ENCODE data around the gene AHNAK. TPM values are rescaled to one million over a fixed set of nuclear protein-coding genes. Genes with fewer than 3 reads are reported as not detected.

The AHNAK gene
- polyA plus RNA-seq, 2 of the 4 experiments (the other 2 are of a cell fraction), result 43.3 to 82.0 TPM

DNA sequence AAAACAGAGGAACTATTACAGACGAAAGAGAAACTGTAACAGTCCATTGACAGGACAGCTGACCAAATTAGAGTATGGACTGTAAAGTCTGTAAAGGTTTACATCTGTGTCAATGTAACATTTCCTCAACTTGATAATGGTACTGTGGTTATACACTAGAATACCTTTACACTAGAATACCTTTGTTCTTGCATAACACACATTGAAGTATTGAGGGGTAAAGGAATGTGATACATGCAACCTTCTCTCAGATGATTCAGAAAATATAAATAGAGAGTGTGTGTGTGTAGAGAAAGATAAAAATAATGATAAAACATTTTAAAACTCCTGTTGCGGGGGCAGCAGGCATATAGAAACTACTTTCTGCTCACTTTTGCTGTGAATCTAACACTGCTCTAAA lies 32.6 kb upstream of the AHNAK start:
- Histone ChIP-seq H3K4me1 (peaks cover 10% of the 10 kb centered on the region), H3K4me2 (no peak overlapping the region), H3K9me3 (no peaks in the 10 kb centered on the region), H3K27ac (no peak overlapping the region), H3K4me3 (no peak overlapping the region)
- CTCF ChIA-PET, result interaction anchor here (1.3 to 3.0 kb wide), 3 partner anchors 9 to 19 kb away, joined by 4 to 8 read pairs (median 6); no protein-coding TSS in a partner anchor
- TF ChIP-seq PHF8 (IDR thresholded peaks at IDR 0.05; ENCODE audit: borderline replicate concordance, low read depth), result no peak
- no peak for TF ChIP-seq GATA3 (IDR thresholded peaks at IDR 0.05; ENCODE audit: borderline replicate concordance)
- no peak for TF ChIP-seq FOSB (CRISPR knock-in tag; IDR thresholded peaks at IDR 0.05)
- TF ChIP-seq, protein P1, sequence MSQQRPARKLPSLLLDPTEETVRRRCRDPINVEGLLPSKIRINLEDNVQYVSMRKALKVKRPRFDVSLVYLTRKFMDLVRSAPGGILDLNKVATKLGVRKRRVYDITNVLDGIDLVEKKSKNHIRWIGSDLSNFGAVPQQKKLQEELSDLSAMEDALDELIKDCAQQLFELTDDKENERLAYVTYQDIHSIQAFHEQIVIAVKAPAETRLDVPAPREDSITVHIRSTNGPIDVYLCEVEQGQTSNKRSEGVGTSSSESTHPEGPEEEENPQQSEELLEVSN (IDR thresholded peaks at IDR 0.05; ENCODE audit: borderline replicate concordance, low read depth), result no peak
- TF ChIP-seq CHD2 (IDR thresholded peaks at IDR 0.05; ENCODE audit: low read length, partially characterized antibody), result no peak
- no peak for TF ChIP-seq EHMT2 (IDR thresholded peaks at IDR 0.05; ENCODE audit: low read depth)
- no peak for TF ChIP-seq ZSCAN20 (CRISPR knock-in tag; IDR thresholded peaks at IDR 0.05)
- TF ChIP-seq FOXS1 (CRISPR knock-in tag; IDR thresholded peaks at IDR 0.05), result no peak
- TF ChIP-seq MAFK (IDR thresholded peaks at IDR 0.05; ENCODE audit: partially characterized antibody), result no peak
- TF ChIP-seq, protein P2, sequence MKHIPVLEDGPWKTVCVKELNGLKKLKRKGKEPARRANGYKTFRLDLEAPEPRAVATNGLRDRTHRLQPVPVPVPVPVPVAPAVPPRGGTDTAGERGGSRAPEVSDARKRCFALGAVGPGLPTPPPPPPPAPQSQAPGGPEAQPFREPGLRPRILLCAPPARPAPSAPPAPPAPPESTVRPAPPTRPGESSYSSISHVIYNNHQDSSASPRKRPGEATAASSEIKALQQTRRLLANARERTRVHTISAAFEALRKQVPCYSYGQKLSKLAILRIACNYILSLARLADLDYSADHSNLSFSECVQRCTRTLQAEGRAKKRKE (CRISPR knock-in tag; IDR thresholded peaks at IDR 0.05; ENCODE audit: low read depth), result no peak
- TF ChIP-seq HDAC2 (IDR thresholded peaks at IDR 0.05), result no peak
- TF ChIP-seq RNF2 (IDR thresholded peaks at IDR 0.05; ENCODE audit: borderline replicate concordance, low read depth), result no peak
- TF ChIP-seq BHLHE40 (IDR thresholded peaks at IDR 0.05; ENCODE audit: low read depth, low read length), result no peak
- no peak for TF ChIP-seq CBX2 (IDR thresholded peaks at IDR 0.05; ENCODE audit: borderline replicate concordance, low read depth)
- no peak for TF ChIP-seq ZC3H11A (IDR thresholded peaks at IDR 0.05)
- no peak for TF ChIP-seq RFX5 (IDR thresholded peaks at IDR 0.05)
- DNase-seq (ENCODE audit: low read depth in 1 of 2, low spot score in 1 of 2) (no peak), ATAC-seq (no peak), FAIRE-seq (no peak)
- 89% methylated on average over 2 of the region's 2 CpGs for WGBS (ENCODE audit: missing lambda C conversion rate)
- POLR2A ChIA-PET, result interaction anchor here (1.3 kb wide), 1 partner anchor 12 kb away, joined by 7 read pairs; the partner anchor contains the start of gene TUT1

DNA sequence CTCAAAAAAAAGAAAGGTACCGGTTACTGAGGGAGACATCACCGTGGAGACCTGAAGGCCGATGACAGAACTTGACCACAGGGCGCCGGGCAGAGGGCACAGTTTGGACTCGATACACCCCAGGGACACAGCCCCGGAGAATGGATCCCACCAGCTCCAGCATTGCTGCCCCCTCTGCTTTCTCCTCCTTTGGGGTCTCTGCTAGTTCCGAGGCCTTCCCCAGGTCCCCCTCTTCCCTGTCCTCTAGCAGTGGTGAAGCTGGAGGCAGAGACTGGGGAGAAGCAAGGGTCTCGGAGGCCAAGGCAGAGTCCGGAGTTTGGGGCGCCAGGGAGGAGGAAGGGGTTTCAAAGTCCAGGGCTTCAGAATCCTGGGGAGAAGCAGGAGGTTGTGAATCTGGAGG lies 31.9 kb upstream of the AHNAK start:
- no peak overlapping the region for H3K4me3 ChIP-seq
- FAIRE-seq (no peak), DNase-seq (ENCODE audit: low read depth in 1 of 2, low spot score in 1 of 2) (no peak), ATAC-seq (no peak)
- H3K27ac ChIP-seq, result no peak overlapping the region
- CTCF ChIA-PET, result interaction anchor here (1.3 to 3.0 kb wide), 5 partner anchors 9 to 154 kb away, joined by 4 to 10 read pairs (median 7); partner anchors contain the start of gene TUT1
- TF ChIP-seq NR3C1 (IDR thresholded peaks at IDR 0.05) (no peak), KDM5A (IDR thresholded peaks at IDR 0.05) (no peak), FOSB (CRISPR knock-in tag; IDR thresholded peaks at IDR 0.05) (no peak), GATA3 (IDR thresholded peaks at IDR 0.05; ENCODE audit: borderline replicate concordance) (no peak), RNF2 (IDR thresholded peaks at IDR 0.05; ENCODE audit: borderline replicate concordance, low read depth) (no peak), HOXA7 (CRISPR knock-in tag; IDR thresholded peaks at IDR 0.05) (no peak), SMC3 (IDR thresholded peaks at IDR 0.05) (no peak), ZSCAN20 (CRISPR knock-in tag; IDR thresholded peaks at IDR 0.05) (no peak), ZC3H11A (IDR thresholded peaks at IDR 0.05) (no peak), PHF8 (IDR thresholded peaks at IDR 0.05; ENCODE audit: borderline replicate concordance, low read depth) (no peak), NFE2L2 (conservative IDR thresholded peaks at IDR 0.05; ENCODE audit: low read length) (no peak), TP53 (CRISPR knock-in tag; IDR thresholded peaks at IDR 0.05) (no peak), HOXB5 (CRISPR knock-in tag; IDR thresholded peaks at IDR 0.05) (no peak)
- TF ChIP-seq, protein P3, sequence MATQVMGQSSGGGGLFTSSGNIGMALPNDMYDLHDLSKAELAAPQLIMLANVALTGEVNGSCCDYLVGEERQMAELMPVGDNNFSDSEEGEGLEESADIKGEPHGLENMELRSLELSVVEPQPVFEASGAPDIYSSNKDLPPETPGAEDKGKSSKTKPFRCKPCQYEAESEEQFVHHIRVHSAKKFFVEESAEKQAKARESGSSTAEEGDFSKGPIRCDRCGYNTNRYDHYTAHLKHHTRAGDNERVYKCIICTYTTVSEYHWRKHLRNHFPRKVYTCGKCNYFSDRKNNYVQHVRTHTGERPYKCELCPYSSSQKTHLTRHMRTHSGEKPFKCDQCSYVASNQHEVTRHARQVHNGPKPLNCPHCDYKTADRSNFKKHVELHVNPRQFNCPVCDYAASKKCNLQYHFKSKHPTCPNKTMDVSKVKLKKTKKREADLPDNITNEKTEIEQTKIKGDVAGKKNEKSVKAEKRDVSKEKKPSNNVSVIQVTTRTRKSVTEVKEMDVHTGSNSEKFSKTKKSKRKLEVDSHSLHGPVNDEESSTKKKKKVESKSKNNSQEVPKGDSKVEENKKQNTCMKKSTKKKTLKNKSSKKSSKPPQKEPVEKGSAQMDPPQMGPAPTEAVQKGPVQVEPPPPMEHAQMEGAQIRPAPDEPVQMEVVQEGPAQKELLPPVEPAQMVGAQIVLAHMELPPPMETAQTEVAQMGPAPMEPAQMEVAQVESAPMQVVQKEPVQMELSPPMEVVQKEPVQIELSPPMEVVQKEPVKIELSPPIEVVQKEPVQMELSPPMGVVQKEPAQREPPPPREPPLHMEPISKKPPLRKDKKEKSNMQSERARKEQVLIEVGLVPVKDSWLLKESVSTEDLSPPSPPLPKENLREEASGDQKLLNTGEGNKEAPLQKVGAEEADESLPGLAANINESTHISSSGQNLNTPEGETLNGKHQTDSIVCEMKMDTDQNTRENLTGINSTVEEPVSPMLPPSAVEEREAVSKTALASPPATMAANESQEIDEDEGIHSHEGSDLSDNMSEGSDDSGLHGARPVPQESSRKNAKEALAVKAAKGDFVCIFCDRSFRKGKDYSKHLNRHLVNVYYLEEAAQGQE (IDR thresholded peaks at IDR 0.05), result no peak
- TF ChIP-seq, protein P1 (IDR thresholded peaks at IDR 0.05; ENCODE audit: borderline replicate concordance, low read depth), result no peak
- no peak overlapping the region for H3K4me2 ChIP-seq
- 96% methylated on average over 11 of the region's 11 CpGs for WGBS (ENCODE audit: missing lambda C conversion rate)
- H3K4me1 ChIP-seq, result peaks cover 10% of the 10 kb centered on the region
- H3K9me3 ChIP-seq, result no peaks in the 10 kb centered on the region
- POLR2A ChIA-PET, result interaction anchor here (1.3 kb wide), 1 partner anchor 13 kb away, joined by 7 read pairs; the partner anchor contains the start of gene TUT1

Data from A549 (cell line).